PFSK-1 (cell line): Measurements from ENCODE around the gene CCDC88C.

Experiments
- FOXP2 ChIP-seq: optimal IDR thresholded peaks from 2 replicates; pipeline ENCODE3; 2011; ENCODE audit warnings: borderline replicate concordance, control low read depth, inconsistent platforms; ENCODE audit not compliant: insufficient read depth; ENCODE audit errors: extremely low read length, extremely low read depth
- POLR2AphosphoS5 ChIP-seq: IDR thresholded peaks from 2 replicates; pipeline ENCODE4 v1.6.1; 2012; ENCODE audit warnings: low read depth, mild to moderate bottlenecking, control low read depth, low read length, moderate library complexity
- SIN3A ChIP-seq: IDR thresholded peaks from 2 replicates; pipeline ENCODE4 v1.6.1; 2012; ENCODE audit warnings: mild to moderate bottlenecking, low read length, moderate library complexity, borderline replicate concordance; ENCODE audit not compliant: insufficient read depth
- TAF1 ChIP-seq: IDR thresholded peaks from 2 replicates; pipeline ENCODE4 v1.6.1; 2012; ENCODE audit warnings: low read length, control low read depth, borderline replicate concordance; ENCODE audit not compliant: insufficient read depth
- TF ChIP-seq, protein P1 (sequence below), 2 experiments: IDR thresholded peaks; 2 replicates each; pipeline versions ENCODE4 v1.6.1 to v1.8.0; 2011 to 2012; ENCODE audit warnings: low read depth in 2 of 2, low read length in 2 of 2, control low read depth in 1 of 2, inconsistent platforms in 1 of 2, mild to moderate bottlenecking in 1 of 2, moderate library complexity in 1 of 2; ENCODE audit not compliant: insufficient read depth in 1 of 2

DNA sequence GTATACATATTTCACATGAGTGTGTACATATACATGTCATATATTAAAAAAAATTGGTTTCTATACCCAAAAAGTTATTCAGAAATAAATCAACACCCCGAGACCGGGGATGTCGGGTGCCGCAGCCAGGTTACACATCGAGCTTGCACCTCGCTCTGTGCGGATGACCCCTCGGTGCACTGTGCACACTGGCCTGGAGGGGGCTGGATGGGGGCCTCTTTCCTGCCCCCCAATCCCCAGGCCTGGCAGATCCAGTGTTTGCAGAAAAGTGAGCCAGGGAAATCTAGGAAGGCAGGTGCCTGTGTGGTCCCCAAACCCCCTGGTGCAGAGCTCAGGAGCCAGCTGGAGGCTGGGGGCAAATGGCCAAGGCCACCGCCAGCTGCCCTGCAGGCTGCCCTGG lies 146.0 kb downstream of the CCDC88C start:
- TF ChIP-seq POLR2AphosphoS5 (no peak), SIN3A (no peak), TAF1 (no peak), FOXP2 (no peak)
- TF ChIP-seq, protein P1, sequence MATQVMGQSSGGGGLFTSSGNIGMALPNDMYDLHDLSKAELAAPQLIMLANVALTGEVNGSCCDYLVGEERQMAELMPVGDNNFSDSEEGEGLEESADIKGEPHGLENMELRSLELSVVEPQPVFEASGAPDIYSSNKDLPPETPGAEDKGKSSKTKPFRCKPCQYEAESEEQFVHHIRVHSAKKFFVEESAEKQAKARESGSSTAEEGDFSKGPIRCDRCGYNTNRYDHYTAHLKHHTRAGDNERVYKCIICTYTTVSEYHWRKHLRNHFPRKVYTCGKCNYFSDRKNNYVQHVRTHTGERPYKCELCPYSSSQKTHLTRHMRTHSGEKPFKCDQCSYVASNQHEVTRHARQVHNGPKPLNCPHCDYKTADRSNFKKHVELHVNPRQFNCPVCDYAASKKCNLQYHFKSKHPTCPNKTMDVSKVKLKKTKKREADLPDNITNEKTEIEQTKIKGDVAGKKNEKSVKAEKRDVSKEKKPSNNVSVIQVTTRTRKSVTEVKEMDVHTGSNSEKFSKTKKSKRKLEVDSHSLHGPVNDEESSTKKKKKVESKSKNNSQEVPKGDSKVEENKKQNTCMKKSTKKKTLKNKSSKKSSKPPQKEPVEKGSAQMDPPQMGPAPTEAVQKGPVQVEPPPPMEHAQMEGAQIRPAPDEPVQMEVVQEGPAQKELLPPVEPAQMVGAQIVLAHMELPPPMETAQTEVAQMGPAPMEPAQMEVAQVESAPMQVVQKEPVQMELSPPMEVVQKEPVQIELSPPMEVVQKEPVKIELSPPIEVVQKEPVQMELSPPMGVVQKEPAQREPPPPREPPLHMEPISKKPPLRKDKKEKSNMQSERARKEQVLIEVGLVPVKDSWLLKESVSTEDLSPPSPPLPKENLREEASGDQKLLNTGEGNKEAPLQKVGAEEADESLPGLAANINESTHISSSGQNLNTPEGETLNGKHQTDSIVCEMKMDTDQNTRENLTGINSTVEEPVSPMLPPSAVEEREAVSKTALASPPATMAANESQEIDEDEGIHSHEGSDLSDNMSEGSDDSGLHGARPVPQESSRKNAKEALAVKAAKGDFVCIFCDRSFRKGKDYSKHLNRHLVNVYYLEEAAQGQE (IDR thresholded peaks at IDR 0.05; ENCODE audit: insufficient read depth in 1 of 2, low read depth in 2 of 2, low read length in 2 of 2): no peak
